GM23338 (cell line): ENCODE measurements around the gene DTNB.

Experiments
- CTCF ChIP-seq, 2 experiments: fragments of 200-600 bp in 1 of 2; sonication (generic) in 1 of 2; conservative IDR thresholded peaks; 2 replicates each; pipeline versions ENCODE4 v1.5.1 to v1.6.1; 2016 to 2017; ENCODE audit warnings: antibody characterized with exemption in 2 of 2, low read depth in 2 of 2, mild to moderate bottlenecking in 2 of 2, moderate library complexity in 1 of 2
- EZH2 ChIP-seq: fragments of 200-600 bp; sonication (generic); IDR thresholded peaks from one replicate; pipeline ENCODE4 v1.8.0; 2017; ENCODE audit warnings: antibody characterized with exemption, mild to moderate bottlenecking, low read depth; ENCODE audit not compliant: unreplicated experiment
- EZH2phosphoT487 ChIP-seq: fragments of 200-600 bp; sonication (generic); IDR thresholded peaks from one replicate; pipeline ENCODE4 v1.8.1; 2018; ENCODE audit warnings: antibody characterized with exemption; ENCODE audit not compliant: unreplicated experiment
- POLR2AphosphoS5 ChIP-seq: IDR thresholded peaks from 2 replicates; pipeline ENCODE4 v1.6.1; 2016; ENCODE audit warnings: antibody characterized with exemption, low read depth
- REST ChIP-seq: IDR thresholded peaks from one replicate; pipeline ENCODE4 v1.6.1; 2018; ENCODE audit warnings: antibody characterized with exemption; ENCODE audit not compliant: unreplicated experiment
- ZNF331 ChIP-seq: fragments of 250-450 bp; sonication (Bioruptor Pico); IDR thresholded peaks from 2 replicates; pipeline ENCODE4 v1.5.0; 2020; ENCODE audit warnings: low read depth, mild to moderate bottlenecking, moderate library complexity

- TF ChIP-seq POLR2AphosphoS5 = no peak
- TF ChIP-seq CTCF (conservative IDR thresholded peaks at IDR 0.05; ENCODE audit: low read depth in 2 of 2) = no peak
- no peak for TF ChIP-seq EZH2
- no peak for TF ChIP-seq REST
- no peak for TF ChIP-seq EZH2phosphoT487
- no peak for TF ChIP-seq ZNF331 (CRISPR knock-in tag)
Measured at GRCh38 chr2:25523060-25523459, 150.3 kb downstream of the DTNB start.
